SW480 (cell line): Measurements from ENCODE around the gene XYLT1.
A peak's percentile ranks its signal among the peaks of the same experiment; 100 is the strongest.

Experiments
- DNase-seq: peaks from one replicate; pipeline ENCODE4 v3.0.0-alpha.2; 2016; ENCODE audit warnings: low spot score

The XYLT1 gene

GRCh38 chr16:17184026-17184425 lies 286.7 kb downstream of the XYLT1 start:
- DNase-seq: no peak

DNA sequence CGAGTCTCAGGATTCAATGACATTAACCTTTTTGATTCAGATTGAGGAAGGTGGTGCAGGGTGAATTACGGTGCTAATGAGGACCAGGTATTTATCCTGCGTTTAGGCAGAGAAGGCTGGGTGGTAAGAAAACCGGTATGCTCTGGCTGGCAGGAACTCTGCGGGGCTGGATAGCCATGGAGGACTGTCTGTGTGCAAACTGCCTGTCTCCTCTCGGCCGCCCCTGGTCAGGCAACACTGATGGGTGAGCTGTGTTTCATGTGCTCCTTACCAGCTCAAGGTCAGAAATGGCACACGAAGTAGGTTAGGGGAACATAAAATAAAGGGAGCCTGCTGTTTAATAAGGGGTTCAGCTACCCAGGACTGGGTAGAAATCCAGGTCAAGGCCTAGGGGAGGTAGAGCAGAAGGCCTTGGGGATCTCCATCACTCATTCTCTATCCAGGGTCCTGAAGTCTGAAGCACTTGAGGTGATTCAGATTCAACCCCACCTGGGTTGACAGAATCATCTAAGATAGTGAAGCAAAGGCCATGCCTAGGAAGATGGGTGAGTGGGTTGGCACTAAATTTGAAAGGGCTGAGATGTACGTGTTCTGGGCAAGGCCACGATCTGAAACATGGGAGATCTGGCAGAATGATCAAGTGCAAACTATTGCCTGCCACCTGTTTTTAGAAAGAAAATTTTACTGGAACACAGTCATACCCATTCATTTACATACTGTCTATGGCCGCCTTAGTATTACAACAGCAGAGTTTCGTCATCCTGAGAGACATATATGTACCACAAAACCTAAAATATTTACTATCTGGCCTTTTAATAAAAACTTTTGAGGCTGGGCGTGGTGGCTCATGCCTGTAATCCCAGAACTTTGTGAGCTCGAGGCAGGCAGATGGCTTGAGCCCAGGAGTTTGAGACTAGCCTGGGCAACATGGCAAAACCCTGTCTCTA lies 292.5 kb downstream of the XYLT1 start:
- no peak for DNase-seq

GRCh38 chr16:17177242-17177958 lies 293.4 kb downstream of the XYLT1 start:
- no peak for DNase-seq

- no peak for DNase-seq
Measured at GRCh38 chr16:17176199-17176598, 294.6 kb downstream of the XYLT1 start.

DNA sequence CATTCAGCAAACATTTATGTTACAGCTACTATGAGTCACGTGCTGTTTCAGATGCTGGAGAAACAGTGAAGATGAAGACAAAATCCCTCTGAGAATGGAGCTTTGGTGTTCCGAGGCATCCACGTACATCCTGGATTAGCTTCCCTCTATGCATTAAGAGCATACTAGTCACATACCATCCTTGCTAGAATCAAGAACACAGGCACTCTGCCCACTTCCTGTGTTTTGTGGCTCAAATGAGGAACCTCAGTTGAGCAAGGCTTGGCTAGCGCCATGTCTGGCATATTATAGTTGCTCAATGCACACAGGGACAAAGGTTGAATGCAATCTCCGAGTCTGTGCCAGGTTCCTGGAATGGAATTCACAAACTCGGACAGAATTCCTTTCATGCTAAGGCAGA lies 297.5 kb downstream of the XYLT1 start:
- DNase-seq: no peak

GRCh38 chr16:17171250-17172143 lies 299.3 kb downstream of the XYLT1 start:
- DNase-seq: no peak

DNA sequence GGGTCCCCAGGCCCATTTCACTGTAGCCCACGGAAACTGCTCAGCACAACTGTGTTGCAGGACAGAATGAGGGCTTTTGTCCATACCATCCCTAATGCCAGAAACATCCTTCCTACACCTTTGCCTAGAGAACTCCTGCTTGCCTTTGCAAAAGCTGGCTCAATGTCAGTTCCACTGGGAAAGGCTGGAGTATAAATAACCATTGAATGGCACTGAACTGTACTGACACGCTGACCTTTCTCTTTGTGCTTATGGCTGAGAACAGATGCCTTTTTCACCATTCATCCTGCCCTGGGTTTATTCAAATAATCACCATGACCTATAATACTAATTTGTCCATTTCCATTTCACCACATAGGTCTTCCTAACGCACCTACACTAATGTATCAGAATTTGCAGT lies 300.3 kb downstream of the XYLT1 start:
- no peak for DNase-seq

- DNase-seq: no peak
Measured at GRCh38 chr16:17168181-17168580, 302.6 kb downstream of the XYLT1 start.

GRCh38 chr16:17166095-17166494 lies 304.7 kb downstream of the XYLT1 start:
- DNase-seq: no peak

DNA sequence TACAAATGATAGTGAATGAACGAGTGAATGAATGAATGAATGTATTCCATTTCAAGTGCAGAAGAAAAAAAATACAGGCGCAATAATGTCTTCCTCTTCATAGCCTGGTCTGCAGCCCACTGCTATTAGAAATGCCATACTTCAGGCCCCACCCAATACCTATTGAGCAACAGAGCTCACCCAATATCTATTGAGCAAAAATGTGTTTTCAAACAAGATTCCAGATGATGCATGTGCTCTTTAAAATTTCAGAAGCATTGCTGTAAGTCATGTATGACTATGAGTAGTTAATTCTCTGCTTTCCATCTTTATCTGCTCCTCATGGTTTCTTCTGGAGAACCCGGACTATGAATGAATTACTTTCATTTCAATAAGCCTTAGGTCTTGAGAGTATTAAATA lies 308.2 kb downstream of the XYLT1 start:
- no peak for DNase-seq

DNA sequence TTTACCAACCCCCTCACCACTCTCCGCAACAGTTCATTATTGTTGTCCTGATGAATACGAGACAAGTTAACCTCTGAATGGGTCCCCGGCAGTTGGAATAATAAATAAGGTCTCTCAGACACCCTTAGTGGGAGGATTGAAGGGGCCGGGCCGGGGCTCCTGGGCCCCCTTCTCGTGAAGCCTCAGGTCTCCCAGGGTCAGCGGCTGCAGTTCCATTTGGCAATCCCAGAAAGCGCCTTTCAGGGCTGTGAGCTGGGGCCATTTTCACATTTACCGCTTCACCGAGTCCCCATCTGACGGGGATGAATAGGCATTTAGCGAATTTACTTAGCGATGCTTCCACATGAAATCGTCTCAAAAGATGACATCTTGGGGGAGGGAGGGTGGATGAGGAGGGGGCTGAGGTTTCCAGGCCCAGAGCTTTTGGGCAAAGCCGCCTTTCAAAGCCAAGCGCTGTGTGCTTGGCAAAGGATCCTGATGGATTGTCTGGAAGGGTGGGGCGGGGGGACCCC lies 309.8 kb downstream of the XYLT1 start:
- no peak for DNase-seq

DNA sequence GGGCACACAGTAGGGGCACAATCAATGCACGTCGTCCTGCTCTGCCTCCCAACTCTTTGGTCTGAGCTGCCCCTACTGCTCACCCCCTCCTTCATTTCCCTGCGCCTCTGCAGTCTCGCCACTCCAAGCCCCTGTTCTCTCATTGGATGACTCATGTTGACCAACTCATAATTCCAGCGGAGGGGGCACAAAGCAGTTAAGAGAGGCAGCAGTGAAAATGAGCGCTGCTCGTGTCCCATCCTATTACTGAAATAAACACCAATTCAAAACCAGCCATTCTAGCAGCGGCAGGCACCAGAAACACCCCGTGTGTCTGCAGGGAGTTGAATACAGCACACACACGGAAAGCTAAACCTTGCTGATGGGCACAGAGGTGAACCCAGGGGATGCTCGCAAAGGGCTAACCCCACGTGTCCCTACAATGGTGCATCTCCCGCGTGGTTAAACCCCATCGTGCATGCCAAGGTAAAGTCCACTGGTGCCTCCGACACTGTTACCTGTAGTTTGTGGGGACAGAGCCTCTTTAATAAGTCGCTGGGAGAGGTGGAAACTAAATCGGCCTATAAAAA lies 310.4 kb downstream of the XYLT1 start:
- DNase-seq: no peak

DNA sequence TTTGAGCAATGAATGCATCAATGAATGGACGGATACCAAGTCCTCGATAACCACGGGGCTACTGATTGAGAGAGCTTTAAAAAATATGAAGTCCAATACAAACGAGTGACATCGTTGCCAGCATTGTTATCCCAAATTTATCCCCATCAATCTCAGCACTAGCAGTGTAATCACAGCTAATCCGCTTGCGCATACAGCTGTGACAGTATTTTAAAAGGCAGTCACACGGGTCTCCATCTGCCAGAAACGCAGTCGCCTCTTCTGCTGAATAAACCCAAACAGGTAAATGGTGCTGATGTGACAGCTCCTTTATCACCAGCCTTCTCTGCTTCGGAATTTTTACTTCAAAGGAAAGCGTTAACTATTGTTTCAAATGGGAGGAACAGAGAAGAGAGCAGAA lies 311.1 kb downstream of the XYLT1 start:
- no peak for DNase-seq

- no peak for DNase-seq
Measured at GRCh38 chr16:17155936-17156335, 314.8 kb downstream of the XYLT1 start.

GRCh38 chr16:17155485-17155884 lies 315.3 kb downstream of the XYLT1 start:
- DNase-seq: no peak

DNA sequence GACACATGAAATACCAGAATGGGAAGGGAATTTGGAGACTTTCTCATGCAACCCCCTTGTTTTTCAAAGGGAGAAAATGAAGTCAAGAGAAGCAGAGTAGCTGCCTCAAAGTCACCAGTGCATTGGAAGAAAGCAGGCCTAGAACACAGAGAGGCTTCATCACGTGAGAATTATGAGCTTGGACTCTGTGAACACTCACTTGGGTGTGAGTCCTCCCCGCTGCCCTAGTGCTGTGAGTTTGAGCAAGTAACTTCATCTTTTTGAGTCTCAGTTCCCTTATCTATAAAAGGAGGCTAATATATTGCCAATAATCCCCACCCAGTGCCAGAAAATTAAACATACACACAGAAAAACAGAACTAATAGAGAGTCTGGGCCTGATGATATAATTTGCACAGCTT lies 315.8 kb downstream of the XYLT1 start:
- DNase-seq: no peak

DNA sequence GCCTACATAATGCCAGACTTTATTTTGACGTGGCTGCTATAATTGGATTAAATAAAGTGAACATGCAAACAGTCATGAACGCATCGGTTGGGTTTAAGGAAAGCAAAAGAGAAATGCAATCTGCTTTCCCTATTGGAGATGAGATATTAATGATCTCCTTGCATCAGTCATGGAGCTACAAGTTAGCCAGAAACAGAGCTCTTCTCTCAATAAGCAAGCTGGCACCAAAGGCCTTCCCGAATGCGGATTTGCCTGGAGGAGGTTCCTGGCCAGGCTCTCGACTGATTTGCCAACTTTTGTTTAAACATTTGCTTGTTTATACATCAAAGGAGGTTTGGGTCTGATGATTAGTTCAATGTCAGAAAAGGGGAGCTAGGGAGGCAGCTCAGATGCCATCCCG lies 318.4 kb downstream of the XYLT1 start:
- no peak for DNase-seq

DNA sequence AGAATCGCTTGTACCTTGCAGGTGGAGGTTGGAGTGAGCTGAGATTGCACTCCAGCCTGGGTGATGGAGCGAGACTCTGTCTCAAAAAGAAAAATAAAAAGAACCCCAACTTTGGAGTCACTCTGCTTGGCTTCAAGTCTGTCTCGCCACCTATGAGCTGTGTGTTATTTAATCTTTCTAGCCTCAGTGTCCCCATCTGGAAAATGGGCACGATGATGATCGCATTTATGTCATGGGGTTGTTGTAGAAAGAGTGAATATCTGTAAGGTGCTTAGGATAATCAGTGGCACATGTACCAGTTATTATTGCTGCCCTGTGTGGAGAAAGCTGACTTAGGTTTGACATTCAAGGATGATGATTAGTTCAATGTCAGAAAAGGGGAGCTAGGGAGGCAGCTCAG lies 319.4 kb downstream of the XYLT1 start:
- no peak for DNase-seq

GRCh38 chr16:17149904-17150483 lies 320.8 kb downstream of the XYLT1 start:
- DNase-seq: peak; percentile 11

- DNase-seq: no peak
Measured at GRCh38 chr16:17147942-17148341, 322.8 kb downstream of the XYLT1 start.

DNA sequence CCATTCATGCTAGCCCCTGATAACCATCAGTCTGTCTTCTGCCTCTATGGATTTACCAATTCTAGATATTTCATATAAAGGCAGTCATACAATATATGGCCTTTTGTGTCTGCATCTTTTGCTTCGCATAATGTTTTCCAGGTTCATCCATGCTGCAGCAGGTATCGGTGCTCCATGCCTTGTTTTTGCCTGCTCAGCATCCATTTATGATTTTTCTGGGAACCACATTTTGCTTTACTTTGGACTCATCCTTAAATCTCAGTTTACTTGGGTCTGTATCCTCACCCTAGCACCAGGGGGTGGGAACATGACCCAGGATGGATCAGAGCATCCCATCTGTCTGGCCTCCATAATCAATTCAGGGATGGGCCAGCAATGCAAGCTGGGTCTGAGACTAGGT lies 325.7 kb downstream of the XYLT1 start:
- no peak for DNase-seq
